HT-29 (cell line): Measurements from ENCODE around the gene FFAR1. TPM values are rescaled to one million over a fixed set of nuclear protein-coding genes. Genes with fewer than 3 reads are reported as not detected.
A peak's percentile ranks its signal among the peaks of the same experiment; 100 is the strongest.

Experiments used
- DNase-seq: peaks from one replicate; pipeline ENCODE4 v3.0.0-alpha.2; 2015; ENCODE audit warnings: low spot score
- total RNA-seq: library from RNA; depleted of rRNA; stranded (reverse); fragments of >200 nt; shearing (Covaris generic); gene quantifications from 2 replicates; pipeline ENCODE4 v1.2.3, GENCODE V29; 2014; rRNA removed

Gene FFAR1
- not detected in 2 replicates for total RNA-seq

DNA sequence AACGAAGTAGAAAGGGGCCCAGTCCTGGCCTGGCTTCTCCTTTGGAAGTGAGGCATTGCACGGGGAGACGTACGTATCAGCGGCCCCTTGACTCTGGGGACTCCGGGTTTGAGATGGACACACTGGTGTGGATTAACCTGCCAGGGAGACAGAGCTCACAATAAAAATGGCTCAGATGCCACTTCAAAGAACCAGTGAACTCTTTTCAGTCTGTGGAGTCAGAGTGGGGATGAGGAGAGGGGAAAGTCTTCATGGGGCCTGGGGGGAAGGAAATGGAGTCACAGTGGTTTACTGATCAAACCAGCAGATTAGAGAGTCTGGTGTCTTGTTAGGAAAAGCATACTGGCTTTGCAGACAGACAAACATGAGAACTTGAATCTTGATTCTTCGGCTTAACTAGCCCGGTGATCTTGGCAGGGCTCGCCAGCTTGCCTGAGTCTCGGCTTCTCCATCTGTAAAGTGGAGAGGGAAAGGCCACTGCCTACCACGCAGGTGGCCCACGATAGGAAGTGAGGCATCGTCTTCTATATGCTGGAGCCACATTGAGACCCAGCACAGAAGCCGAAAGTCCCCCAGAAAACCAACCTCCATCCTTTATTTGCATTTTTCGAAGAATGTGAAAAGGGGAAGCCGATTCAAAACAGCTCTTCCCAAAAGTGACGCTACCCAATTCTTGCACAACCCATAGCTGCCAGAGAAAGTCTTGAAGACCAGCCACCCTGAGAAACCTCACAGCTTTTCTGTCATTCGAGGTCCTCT, at the start of gene FFAR1:
FFAR1 (plus strand) TSS at position 732 of the 759 bp plus-strand sequence. CDS start 3,650 bp downstream, outside the sequence.
- no peak for DNase-seq

DNA sequence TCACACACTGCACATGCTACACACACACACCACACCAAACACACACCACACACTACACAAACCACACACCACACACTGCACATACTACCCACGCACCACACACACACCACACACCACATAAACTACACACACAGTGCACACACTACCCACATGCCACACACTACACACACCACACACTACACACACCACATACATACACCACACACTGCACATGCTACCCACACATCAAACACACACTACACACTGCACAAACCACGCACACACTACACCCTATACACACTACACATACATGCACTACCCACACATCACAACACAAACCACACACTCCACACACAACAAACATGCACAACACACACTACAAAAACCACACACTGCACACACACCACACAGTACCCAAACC, 49.8 kb upstream of the FFAR1 start:
- no peak for DNase-seq

DNA sequence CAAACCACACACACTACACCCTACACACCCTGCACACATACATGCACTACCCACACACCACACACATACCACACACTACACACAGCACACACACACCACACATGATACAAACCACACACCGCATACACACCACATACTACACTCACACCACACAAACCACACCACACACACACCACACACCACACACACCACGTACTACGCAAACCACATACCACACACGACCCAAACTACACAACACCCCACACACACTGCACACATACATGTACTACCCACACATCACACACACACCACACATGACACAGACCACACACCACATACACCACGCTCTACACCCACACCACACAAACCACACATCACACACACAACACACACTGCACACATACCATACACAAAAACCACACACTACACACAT, 49.1 kb upstream of the FFAR1 start:
- no peak for DNase-seq

GRCh38 chr19:35299523-35300338, 48.0 kb upstream of the FFAR1 start:
- DNase-seq: no peak

- DNase-seq: no peak
Observed at GRCh38 chr19:35300339-35300649, 47.4 kb upstream of the FFAR1 start.

- DNase-seq: no peak
Observed at GRCh38 chr19:35301961-35302360, 45.7 kb upstream of the FFAR1 start.

- no peak for DNase-seq
Observed at GRCh38 chr19:35302446-35302845, 45.3 kb upstream of the FFAR1 start.

GRCh38 chr19:35303357-35303915, 44.3 kb upstream of the FFAR1 start:
- DNase-seq: no peak

GRCh38 chr19:35304036-35304435, 43.7 kb upstream of the FFAR1 start:
- DNase-seq: no peak

- DNase-seq: no peak
Observed at GRCh38 chr19:35305181-35305580, 42.5 kb upstream of the FFAR1 start.

DNA sequence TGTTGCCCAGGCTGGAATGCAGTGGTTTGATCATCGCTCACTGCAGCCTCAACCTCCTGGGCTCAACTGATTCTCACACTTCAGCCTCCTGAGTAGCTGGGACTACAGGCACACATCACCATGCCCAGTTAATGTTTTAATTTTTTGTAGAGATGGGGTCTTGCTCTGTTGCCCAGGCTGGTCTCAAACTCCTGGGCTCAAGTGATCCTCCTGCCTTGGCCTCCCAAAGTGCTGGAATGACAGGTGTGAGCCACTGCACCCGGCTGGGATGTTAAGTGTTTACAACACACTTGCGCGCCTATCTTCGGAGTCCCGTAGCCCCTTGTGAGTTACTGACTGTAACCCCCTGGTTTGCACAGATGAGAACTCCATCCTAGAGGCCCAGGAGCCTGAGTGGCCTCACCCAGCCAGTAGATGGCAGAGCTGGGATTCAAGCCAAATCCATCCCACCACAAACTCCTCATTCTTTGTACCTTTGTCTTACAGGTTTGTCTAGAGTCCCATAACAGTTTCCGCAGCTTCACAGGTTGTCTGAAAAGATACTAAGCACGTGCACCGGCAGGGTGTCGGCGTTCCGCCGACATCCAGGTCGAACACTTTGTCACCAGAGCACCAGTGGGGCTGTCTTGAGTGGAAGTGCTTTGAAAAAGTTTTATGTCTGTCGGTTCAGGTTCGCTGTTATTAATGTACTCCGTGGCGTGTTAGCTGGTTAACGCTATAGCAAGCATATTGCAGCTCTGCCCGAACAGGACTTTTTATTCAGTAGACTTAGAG, 41.0 kb upstream of the FFAR1 start:
- DNase-seq: peak; percentile 55

GRCh38 chr19:35307931-35308330, 39.8 kb upstream of the FFAR1 start:
- no peak for DNase-seq

DNA sequence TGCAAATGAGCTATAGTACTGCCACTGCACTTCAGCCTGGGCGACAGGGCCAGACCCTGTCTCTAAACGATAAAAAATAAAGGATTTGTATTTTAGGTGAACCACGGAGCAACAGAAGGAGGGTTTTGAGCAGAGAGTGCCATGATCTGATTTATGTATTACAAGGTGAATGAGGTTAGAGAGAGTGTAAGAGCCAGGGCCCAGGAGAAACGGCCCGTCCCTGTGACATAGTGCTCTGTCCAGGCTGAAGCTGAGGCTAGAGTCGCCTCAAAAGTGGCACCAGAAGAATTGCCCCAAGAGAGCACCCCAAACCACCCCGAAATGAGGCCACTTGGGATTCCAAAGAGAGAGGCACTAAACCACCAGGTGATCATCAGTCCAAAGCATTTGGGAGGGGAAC, 38.8 kb upstream of the FFAR1 start:
- DNase-seq: no peak

GRCh38 chr19:35309481-35310279, 38.0 kb upstream of the FFAR1 start:
- no peak for DNase-seq

DNA sequence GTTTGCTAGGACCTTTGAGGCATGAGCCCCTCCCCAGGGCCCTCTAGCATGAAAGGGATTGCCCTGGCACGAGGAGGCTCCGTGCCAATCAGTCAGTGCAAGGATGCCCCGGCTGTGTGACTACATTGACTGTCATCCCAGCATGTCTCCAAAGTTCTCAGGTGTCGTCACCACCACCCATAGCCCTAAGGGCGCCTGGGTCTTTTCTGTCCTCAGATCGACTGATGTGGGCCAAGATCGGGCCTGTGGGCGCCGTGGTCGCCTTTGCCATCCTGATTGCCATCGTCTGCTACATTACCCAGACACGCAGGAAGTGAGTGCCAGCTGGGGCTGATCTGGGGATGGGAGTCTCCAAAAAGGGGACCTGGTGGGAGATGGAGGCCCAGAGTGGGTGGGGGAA, 37.4 kb upstream of the FFAR1 start:
- DNase-seq: no peak

- no peak for DNase-seq
Observed at GRCh38 chr19:35310811-35311465, 36.8 kb upstream of the FFAR1 start.

- DNase-seq: no peak
Observed at GRCh38 chr19:35311901-35312665, 35.6 kb upstream of the FFAR1 start.

- no peak for DNase-seq
Observed at GRCh38 chr19:35313587-35313986, 34.1 kb upstream of the FFAR1 start.

DNA sequence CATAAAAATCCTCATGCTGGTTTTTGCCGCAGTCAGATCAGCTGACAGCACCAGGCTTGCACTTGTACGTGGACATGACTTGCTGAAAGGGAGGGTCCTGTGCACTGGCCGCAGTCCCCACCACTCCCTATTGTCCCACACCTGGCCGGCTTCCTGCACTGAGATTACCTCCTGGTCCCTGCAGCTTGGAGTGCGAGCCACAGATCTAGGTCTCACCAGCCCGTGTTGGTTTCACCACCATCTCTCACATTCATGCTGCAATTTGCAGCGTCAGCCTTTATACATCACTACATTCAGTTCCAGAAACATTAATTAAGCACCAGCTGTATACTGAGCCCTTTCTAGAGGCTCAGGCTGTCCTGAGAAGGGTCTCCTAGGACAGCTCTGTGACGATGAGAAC, 33.7 kb upstream of the FFAR1 start:
- DNase-seq: no peak
